Measurements from ENCODE around the gene NPLOC4.

The NPLOC4 gene

GRCh38 chr17:81568416-81568815 lies 68.5 kb downstream of the NPLOC4 start:
- H3K27me3 ChIP-seq (ENCODE audit: control insufficient read depth, insufficient read depth, low read length, poor library complexity, severe bottlenecking): no peaks in the 10 kb centered on the region
- H3K9me3 ChIP-seq (ENCODE audit: control insufficient read depth, low read length): no peaks in the 10 kb centered on the region
- WGBS, 2 experiments: 94 to 96% methylated on average over 10 of the region's 10 CpGs
- no peaks in the 10 kb centered on the region for H3K4me1 ChIP-seq (ENCODE audit: control insufficient read depth, insufficient read depth, low read length)
- peaks cover 48% of the 10 kb centered on the region for H3K36me3 ChIP-seq (ENCODE audit: control insufficient read depth, insufficient read depth, low read length)
- no peak overlapping the region for H3K4me3 ChIP-seq (ENCODE audit: insufficient read depth, low read depth, low read length)
- H3K27ac ChIP-seq (ENCODE audit: insufficient read depth, low read depth, low read length, poor library complexity, severe bottlenecking): no peak overlapping the region

GRCh38 chr17:81567191-81567590 lies 69.7 kb downstream of the NPLOC4 start:
- WGBS, 2 experiments: 94 to 97% methylated on average over 4 of the region's 4 CpGs
- Histone ChIP-seq H3K4me3 (ENCODE audit: insufficient read depth, low read depth, low read length) (no peak overlapping the region), H3K27me3 (ENCODE audit: control insufficient read depth, insufficient read depth, low read length, poor library complexity, severe bottlenecking) (no peaks in the 10 kb centered on the region), H3K36me3 (ENCODE audit: control insufficient read depth, insufficient read depth, low read length) (peaks cover 50% of the 10 kb centered on the region), H3K27ac (ENCODE audit: insufficient read depth, low read depth, low read length, poor library complexity, severe bottlenecking) (no peak overlapping the region), H3K4me1 (ENCODE audit: control insufficient read depth, insufficient read depth, low read length) (no peaks in the 10 kb centered on the region), H3K9me3 (ENCODE audit: control insufficient read depth, low read length) (no peaks in the 10 kb centered on the region)

- Histone ChIP-seq H3K36me3 (ENCODE audit: control insufficient read depth, insufficient read depth, low read length) (peaks cover 49% of the 10 kb centered on the region), H3K27ac (ENCODE audit: insufficient read depth, low read depth, low read length, poor library complexity, severe bottlenecking) (no peak overlapping the region), H3K27me3 (ENCODE audit: control insufficient read depth, insufficient read depth, low read length, poor library complexity, severe bottlenecking) (no peaks in the 10 kb centered on the region), H3K9me3 (ENCODE audit: control insufficient read depth, low read length) (no peaks in the 10 kb centered on the region), H3K4me3 (ENCODE audit: insufficient read depth, low read depth, low read length) (no peak overlapping the region), H3K4me1 (ENCODE audit: control insufficient read depth, insufficient read depth, low read length) (no peaks in the 10 kb centered on the region)
- 93% methylated on average over 8 of the region's 8 CpGs for WGBS, 2 experiments
Observed at GRCh38 chr17:81566461-81567126, 70.3 kb downstream of the NPLOC4 start.

- Histone ChIP-seq H3K4me1 (ENCODE audit: control insufficient read depth, insufficient read depth, low read length) (no peaks in the 10 kb centered on the region), H3K27me3 (ENCODE audit: control insufficient read depth, insufficient read depth, low read length, poor library complexity, severe bottlenecking) (no peaks in the 10 kb centered on the region), H3K4me3 (ENCODE audit: insufficient read depth, low read depth, low read length) (no peak overlapping the region), H3K36me3 (ENCODE audit: control insufficient read depth, insufficient read depth, low read length) (peaks cover 41% of the 10 kb centered on the region), H3K9me3 (ENCODE audit: control insufficient read depth, low read length) (no peaks in the 10 kb centered on the region), H3K27ac (ENCODE audit: insufficient read depth, low read depth, low read length, poor library complexity, severe bottlenecking) (no peak overlapping the region)
- 95 to 97% methylated on average over 16 of the region's 16 CpGs for WGBS, 2 experiments
Observed at GRCh38 chr17:81565231-81565630, 71.7 kb downstream of the NPLOC4 start.

GRCh38 chr17:81564778-81565177 lies 72.1 kb downstream of the NPLOC4 start:
- Histone ChIP-seq H3K27me3 (ENCODE audit: control insufficient read depth, insufficient read depth, low read length, poor library complexity, severe bottlenecking) (no peaks in the 10 kb centered on the region), H3K36me3 (ENCODE audit: control insufficient read depth, insufficient read depth, low read length) (peaks cover 37% of the 10 kb centered on the region), H3K27ac (ENCODE audit: insufficient read depth, low read depth, low read length, poor library complexity, severe bottlenecking) (no peak overlapping the region), H3K4me1 (ENCODE audit: control insufficient read depth, insufficient read depth, low read length) (no peaks in the 10 kb centered on the region), H3K4me3 (ENCODE audit: insufficient read depth, low read depth, low read length) (no peak overlapping the region), H3K9me3 (ENCODE audit: control insufficient read depth, low read length) (no peaks in the 10 kb centered on the region)
- WGBS, 2 experiments: 97% methylated on average over 17 of the region's 17 CpGs

GRCh38 chr17:81563861-81564586 lies 72.9 kb downstream of the NPLOC4 start:
- H3K27me3 ChIP-seq (ENCODE audit: control insufficient read depth, insufficient read depth, low read length, poor library complexity, severe bottlenecking): no peaks in the 10 kb centered on the region
- H3K4me1 ChIP-seq (ENCODE audit: control insufficient read depth, insufficient read depth, low read length): no peaks in the 10 kb centered on the region
- peaks cover 35% of the 10 kb centered on the region for H3K36me3 ChIP-seq (ENCODE audit: control insufficient read depth, insufficient read depth, low read length)
- H3K27ac ChIP-seq (ENCODE audit: insufficient read depth, low read depth, low read length, poor library complexity, severe bottlenecking): no peak overlapping the region
- 93 to 97% methylated on average over 9 of the region's 10 CpGs for WGBS, 2 experiments
- H3K9me3 ChIP-seq (ENCODE audit: control insufficient read depth, low read length): no peaks in the 10 kb centered on the region
- no peak overlapping the region for H3K4me3 ChIP-seq (ENCODE audit: insufficient read depth, low read depth, low read length)

- Histone ChIP-seq H3K9me3 (ENCODE audit: control insufficient read depth, low read length) (no peaks in the 10 kb centered on the region), H3K27ac (ENCODE audit: insufficient read depth, low read depth, low read length, poor library complexity, severe bottlenecking) (no peak overlapping the region), H3K27me3 (ENCODE audit: control insufficient read depth, insufficient read depth, low read length, poor library complexity, severe bottlenecking) (no peaks in the 10 kb centered on the region), H3K4me1 (ENCODE audit: control insufficient read depth, insufficient read depth, low read length) (no peaks in the 10 kb centered on the region), H3K36me3 (ENCODE audit: control insufficient read depth, insufficient read depth, low read length) (peaks cover 40% of the 10 kb centered on the region), H3K4me3 (ENCODE audit: insufficient read depth, low read depth, low read length) (no peak overlapping the region)
- WGBS, 2 experiments: 92 to 93% methylated on average over 4 of the region's 4 CpGs
Observed at GRCh38 chr17:81561494-81561885, 75.4 kb downstream of the NPLOC4 start.

GRCh38 chr17:81558941-81559806 lies 77.7 kb downstream of the NPLOC4 start:
- Histone ChIP-seq H3K36me3 (ENCODE audit: control insufficient read depth, insufficient read depth, low read length) (peaks cover 26% of the 10 kb centered on the region), H3K4me3 (ENCODE audit: insufficient read depth, low read depth, low read length) (no peak overlapping the region), H3K9me3 (ENCODE audit: control insufficient read depth, low read length) (no peaks in the 10 kb centered on the region), H3K27ac (ENCODE audit: insufficient read depth, low read depth, low read length, poor library complexity, severe bottlenecking) (no peak overlapping the region), H3K27me3 (ENCODE audit: control insufficient read depth, insufficient read depth, low read length, poor library complexity, severe bottlenecking) (no peaks in the 10 kb centered on the region), H3K4me1 (ENCODE audit: control insufficient read depth, insufficient read depth, low read length) (no peaks in the 10 kb centered on the region)
- WGBS, 2 experiments: 79 to 80% methylated on average over 27 of the region's 27 CpGs

- H3K27ac ChIP-seq (ENCODE audit: insufficient read depth, low read depth, low read length, poor library complexity, severe bottlenecking): no peak overlapping the region
- no peak overlapping the region for H3K4me3 ChIP-seq (ENCODE audit: insufficient read depth, low read depth, low read length)
- H3K4me1 ChIP-seq (ENCODE audit: control insufficient read depth, insufficient read depth, low read length): peaks cover 4% of the 10 kb centered on the region
- peaks cover 16% of the 10 kb centered on the region for H3K36me3 ChIP-seq (ENCODE audit: control insufficient read depth, insufficient read depth, low read length)
- H3K9me3 ChIP-seq (ENCODE audit: control insufficient read depth, low read length): no peaks in the 10 kb centered on the region
- H3K27me3 ChIP-seq (ENCODE audit: control insufficient read depth, insufficient read depth, low read length, poor library complexity, severe bottlenecking): no peaks in the 10 kb centered on the region
- 95 to 96% methylated on average over 12 of the region's 12 CpGs for WGBS, 2 experiments
Observed at GRCh38 chr17:81558115-81558468, 78.8 kb downstream of the NPLOC4 start.

Data from ectodermal cell (in vitro differentiated cells).